GM12873 (cell line): ENCODE measurements around the gene TMEM138.

Experiments used
- TF ChIP-seq, protein P1 (sequence below): IDR thresholded peaks from 2 replicates; pipeline ENCODE4 v1.5.1; 2012; ENCODE audit warnings: low read depth, mild to moderate bottlenecking, moderate library complexity, low read length, control low read depth; ENCODE audit not compliant: insufficient read depth; ENCODE audit errors: missing control alignments

Gene TMEM138

DNA sequence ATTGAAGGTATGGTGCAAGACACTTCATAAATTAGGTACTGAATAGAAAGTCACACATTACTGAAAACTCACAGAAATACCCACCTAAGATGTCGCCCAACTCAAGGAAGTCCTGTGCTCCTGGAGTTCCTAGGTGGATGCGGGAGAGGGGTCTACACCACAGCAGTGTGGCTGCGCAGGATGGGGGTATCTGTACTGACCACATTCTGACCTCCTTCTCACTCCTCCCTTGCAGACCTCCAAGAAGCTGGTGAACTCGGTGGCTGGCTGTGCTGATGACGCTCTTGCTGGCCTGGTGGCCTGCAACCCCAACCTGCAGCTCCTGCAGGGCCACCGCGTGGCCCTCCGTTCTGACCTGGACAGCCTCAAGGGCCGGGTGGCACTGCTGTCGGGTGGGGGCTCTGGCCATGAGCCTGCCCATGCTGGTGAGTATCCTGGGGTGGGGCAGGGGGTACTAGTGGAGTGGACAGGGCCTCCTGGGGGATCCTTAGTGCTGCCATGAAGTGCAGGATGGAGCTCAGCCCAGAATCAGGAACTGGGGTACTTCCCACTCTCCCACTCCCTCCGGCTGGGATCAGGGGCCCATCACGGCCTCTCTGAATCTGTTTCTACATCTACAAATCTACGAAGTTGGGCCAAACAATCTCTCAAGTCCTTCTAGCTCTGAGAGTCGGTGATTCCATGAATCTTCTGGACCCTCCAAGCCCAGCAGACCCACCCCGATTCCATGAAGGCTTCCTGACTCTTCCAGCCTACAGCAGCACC lies 24.3 kb upstream of the TMEM138 start:
- TF ChIP-seq, protein P1, sequence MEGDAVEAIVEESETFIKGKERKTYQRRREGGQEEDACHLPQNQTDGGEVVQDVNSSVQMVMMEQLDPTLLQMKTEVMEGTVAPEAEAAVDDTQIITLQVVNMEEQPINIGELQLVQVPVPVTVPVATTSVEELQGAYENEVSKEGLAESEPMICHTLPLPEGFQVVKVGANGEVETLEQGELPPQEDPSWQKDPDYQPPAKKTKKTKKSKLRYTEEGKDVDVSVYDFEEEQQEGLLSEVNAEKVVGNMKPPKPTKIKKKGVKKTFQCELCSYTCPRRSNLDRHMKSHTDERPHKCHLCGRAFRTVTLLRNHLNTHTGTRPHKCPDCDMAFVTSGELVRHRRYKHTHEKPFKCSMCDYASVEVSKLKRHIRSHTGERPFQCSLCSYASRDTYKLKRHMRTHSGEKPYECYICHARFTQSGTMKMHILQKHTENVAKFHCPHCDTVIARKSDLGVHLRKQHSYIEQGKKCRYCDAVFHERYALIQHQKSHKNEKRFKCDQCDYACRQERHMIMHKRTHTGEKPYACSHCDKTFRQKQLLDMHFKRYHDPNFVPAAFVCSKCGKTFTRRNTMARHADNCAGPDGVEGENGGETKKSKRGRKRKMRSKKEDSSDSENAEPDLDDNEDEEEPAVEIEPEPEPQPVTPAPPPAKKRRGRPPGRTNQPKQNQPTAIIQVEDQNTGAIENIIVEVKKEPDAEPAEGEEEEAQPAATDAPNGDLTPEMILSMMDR, result no peak

DNA sequence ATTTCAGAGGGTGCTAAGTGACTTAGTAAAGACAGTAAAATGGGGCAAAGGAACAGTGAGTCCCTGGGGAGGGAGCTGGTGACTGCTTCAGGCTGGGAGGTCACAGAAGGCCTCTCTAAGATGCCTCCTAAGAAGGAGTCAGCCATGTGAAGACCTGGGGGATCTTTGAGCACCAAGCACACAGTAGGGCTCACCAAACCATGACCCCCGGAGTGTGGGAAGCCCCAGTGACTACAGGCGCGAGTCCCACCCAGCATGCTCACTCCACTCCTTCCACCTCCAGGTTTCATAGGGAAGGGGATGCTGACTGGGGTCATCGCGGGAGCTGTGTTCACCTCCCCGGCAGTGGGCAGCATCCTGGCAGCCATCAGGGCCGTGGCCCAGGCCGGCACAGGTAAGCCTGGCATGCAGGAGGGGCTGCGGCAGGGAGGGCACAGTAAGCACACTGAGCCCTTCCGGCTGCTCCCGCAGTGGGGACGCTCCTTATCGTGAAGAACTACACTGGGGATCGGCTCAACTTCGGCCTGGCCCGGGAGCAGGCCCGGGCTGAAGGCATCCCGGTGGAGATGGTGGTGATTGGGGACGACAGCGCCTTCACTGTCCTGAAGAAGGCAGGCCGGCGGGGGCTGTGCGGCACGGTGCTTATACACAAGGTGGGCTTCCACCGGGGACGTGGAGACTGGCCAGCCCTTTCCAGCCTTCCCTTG lies 23.2 kb upstream of the TMEM138 start:
- TF ChIP-seq, protein P1, result no peak

DNA sequence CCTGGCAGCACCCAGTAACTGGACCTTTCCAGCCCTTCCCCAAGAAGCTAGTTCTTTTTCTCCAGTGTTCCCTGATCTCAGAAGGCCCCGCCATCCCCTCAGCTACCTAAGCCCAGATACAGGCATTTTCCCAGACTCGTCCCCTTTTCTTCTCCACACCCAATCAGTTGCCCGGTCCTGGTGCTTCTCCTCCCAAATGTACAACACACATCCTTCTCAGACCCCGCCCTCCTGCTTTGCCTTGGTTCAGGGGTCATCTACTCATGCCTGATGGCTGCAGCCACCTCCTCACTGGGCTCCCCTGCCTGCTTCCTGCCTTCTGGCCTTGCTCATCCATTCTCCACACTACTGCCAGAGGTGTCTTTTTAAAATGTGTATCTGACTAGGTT lies 22.7 kb upstream of the TMEM138 start:
- TF ChIP-seq, protein P1, result no peak

DNA sequence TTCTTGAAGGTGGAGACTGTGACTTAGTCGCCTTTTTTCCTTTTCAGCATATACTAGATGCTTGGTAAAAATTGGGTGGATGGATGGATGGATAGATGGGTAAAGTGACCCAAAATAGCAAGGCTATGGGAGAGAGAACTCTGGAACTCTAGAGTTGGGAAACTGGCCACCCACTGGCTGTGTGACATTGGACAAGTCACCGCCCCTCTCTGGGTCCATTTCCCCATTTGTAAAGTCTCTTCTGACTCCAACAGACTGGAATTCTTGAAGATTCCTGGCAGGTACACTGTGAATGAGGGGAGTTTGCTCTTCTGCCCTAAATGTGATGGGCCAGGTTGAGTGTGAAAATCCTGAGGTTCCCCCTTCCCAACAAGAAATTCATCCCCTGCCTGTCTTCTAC lies 21.2 kb upstream of the TMEM138 start:
- TF ChIP-seq, protein P1, result no peak

DNA sequence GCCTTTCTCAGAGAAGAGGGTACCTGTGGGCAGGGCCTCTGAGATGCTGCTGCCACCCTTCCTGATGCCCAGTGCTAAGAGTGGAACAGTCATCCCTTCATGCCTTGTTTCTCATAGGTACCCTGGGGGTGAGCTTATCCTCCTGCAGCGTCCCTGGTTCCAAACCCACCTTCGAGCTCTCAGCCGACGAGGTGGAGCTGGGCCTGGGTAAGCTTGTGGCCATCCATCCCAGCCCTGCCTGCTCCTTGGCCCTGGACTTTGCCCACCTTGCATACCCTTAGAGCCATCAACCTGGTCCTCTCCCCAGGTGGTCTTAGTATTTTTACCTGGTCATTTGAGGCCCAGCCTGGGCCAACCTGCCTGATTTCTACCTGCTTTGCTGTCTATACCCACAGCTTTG lies 20.5 kb upstream of the TMEM138 start:
- TF ChIP-seq, protein P1, result no peak

DNA sequence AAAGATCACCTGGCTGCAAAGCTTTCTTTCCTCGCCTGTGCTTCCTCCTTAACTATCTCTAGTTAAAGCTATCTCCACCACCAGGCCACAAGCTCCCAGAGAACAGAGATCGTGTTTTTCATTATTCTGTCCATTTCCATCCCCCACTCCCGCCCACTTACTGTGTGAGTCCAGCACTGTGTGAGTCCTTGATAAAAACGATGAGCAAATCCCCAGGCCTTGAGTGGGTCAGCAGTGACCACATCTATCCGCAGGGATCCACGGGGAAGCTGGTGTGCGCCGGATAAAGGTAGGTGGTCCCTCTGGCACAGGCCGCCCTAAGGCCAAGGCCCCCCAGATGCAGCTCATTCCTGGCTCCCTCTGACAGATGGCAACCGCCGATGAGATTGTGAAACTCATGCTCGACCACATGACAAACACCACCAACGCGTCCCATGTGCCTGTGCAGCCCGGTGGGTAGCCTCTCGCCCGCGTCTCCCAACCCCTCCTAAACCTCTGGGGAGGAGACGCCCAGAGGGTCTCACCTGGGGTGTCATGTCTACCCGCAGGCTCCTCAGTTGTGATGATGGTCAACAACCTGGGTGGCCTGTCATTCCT lies 19.9 kb upstream of the TMEM138 start:
- TF ChIP-seq, protein P1, result no peak
